Testis (tissue), 3 donors: Measurements from ENCODE around the gene P2RX3. TPM values are rescaled to one million over a fixed set of nuclear protein-coding genes. Genes with fewer than 3 reads are reported as not detected.
A peak's percentile ranks its signal among the peaks of the same experiment; 100 is the strongest.

Experiments used
- DNase-seq: peaks from one replicate; pipeline ENCODE4 v3.0.0-alpha.2; 2019
- H3K27ac ChIP-seq, 2 donors: fragments of 200-600 bp; sonication (generic); one replicate each; pipeline ENCODE4 v1.5.1; 2019
- H3K27me3 ChIP-seq: fragments of 200-600 bp; sonication (generic); one replicate; pipeline ENCODE4 v1.5.1; 2019
- H3K36me3 ChIP-seq: fragments of 200-600 bp; sonication (generic); one replicate; pipeline ENCODE4 v1.5.1; 2017; ENCODE audit warnings: low read depth; ENCODE audit errors: missing control alignments
- H3K4me1 ChIP-seq: fragments of 200-600 bp; sonication (generic); one replicate; pipeline ENCODE4 v1.5.1; 2019
- H3K4me3 ChIP-seq, 2 donors: fragments of 200-600 bp; sonication (generic); one replicate each; pipeline ENCODE4 v1.5.1; 2017 to 2019
- H3K9me3 ChIP-seq: fragments of 200-600 bp; sonication (generic); one replicate; pipeline ENCODE4 v1.5.1; 2017
- POLR2A ChIP-seq: fragments of 450-650 bp; IDR thresholded peaks from one replicate; pipeline ENCODE4 v1.6.1; 2017; ENCODE audit warnings: antibody characterized with exemption, mild to moderate bottlenecking, moderate library complexity
- WGBS, 2 donors: methylation state at CpG; one replicate each; pipeline ENCODE4 v1.1.5; 2018; 5-methylcytosine and 5-hydroxymethylcytosine counted together
- intact Hi-C: fragments of 100-400 bp; cut with DNase I; formaldehyde crosslinking; loops from one replicate; pipeline ENCODE4 v1.15.1; 2023; ENCODE audit warnings: low total_unique reads
- polyA plus RNA-seq: library from polyadenylated mRNA; stranded (reverse); fragments of 350-450 nt; fragmentation: Illumina TruSeq; extraction: RNeasy Lipid Tissue Mini Kit (QIAGEN cat#74804); gene quantifications from one replicate; pipeline ENCODE4 v1.2.3, GENCODE V29; 2014; ENCODE audit warnings: low read depth, low replicate concordance; ENCODE audit not compliant: insufficient read depth
- total RNA-seq, 2 donors: library from RNA; depleted of rRNA; stranded (reverse); fragments of >200 nt; gene quantifications; one replicate each; pipeline ENCODE4 v1.2.3, GENCODE V29; 2016
- TF ChIP-seq, protein P1 (sequence below), 3 experiments: fragments of 450-650 bp in 2 of 3; fragments of 200-600 bp in 1 of 3; sonication (generic) in 1 of 3; IDR thresholded peaks; one replicate each; pipeline ENCODE4 v1.5.1; 2016 to 2019; ENCODE audit warnings: antibody characterized with exemption in 3 of 3, mild to moderate bottlenecking in 2 of 3, moderate library complexity in 1 of 3

Gene P2RX3
- total and polyA plus RNA-seq, 3 donors from 2014 or later = 2.5 to 8.5 (median 3.3) TPM

DNA sequence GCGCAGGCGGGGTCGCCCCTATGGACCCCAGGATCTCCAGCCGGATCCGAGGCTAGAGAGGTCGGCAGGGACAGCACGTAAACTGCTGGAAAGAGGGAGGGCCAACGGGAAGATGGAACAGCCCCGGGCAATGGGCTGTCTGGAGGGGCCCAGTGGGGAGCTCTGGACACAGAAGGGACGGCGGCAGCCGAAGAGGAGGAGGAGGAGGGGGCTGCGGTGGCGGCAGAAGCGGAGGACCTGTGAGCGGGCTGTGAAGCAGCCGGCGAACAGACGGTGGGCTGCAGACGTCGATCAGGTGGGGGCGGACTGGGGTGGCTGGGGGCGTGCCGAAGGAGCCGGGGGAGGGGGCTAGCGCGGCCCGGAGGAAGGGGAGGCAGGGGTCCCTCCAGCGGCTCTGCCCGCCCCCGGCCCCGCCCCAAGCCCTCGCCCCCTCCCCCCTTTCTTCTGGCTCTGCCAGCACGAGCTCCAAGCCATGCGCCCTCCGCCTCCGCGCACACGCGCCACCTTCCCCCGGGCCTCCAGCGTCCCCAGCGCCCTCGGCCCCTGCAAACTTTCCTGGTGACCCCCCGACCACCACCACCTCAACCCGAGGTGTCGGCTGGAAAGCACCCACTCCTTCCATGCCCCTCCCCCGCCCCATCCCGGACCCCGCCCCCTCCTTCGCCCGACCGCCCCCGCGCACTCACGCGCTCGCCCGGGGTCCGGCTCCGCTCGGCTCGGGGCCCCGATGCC, 13.8 kb upstream of the P2RX3 start:
- H3K27me3 ChIP-seq = no peaks in the 10 kb centered on the region
- TF ChIP-seq, protein P1, sequence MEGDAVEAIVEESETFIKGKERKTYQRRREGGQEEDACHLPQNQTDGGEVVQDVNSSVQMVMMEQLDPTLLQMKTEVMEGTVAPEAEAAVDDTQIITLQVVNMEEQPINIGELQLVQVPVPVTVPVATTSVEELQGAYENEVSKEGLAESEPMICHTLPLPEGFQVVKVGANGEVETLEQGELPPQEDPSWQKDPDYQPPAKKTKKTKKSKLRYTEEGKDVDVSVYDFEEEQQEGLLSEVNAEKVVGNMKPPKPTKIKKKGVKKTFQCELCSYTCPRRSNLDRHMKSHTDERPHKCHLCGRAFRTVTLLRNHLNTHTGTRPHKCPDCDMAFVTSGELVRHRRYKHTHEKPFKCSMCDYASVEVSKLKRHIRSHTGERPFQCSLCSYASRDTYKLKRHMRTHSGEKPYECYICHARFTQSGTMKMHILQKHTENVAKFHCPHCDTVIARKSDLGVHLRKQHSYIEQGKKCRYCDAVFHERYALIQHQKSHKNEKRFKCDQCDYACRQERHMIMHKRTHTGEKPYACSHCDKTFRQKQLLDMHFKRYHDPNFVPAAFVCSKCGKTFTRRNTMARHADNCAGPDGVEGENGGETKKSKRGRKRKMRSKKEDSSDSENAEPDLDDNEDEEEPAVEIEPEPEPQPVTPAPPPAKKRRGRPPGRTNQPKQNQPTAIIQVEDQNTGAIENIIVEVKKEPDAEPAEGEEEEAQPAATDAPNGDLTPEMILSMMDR (IDR thresholded peaks at IDR 0.05) = no peak
- no peak for TF ChIP-seq POLR2A
- DNase-seq = peak; percentile 43
- no peaks in the 10 kb centered on the region for H3K36me3 ChIP-seq
- peak overlapping the region; percentile 88 to 90 for H3K4me3 ChIP-seq
- H3K27ac ChIP-seq = peak overlapping the region; percentile 84 to 98
- H3K4me1 ChIP-seq = peaks cover 40% of the 10 kb centered on the region
- no peaks in the 10 kb centered on the region for H3K9me3 ChIP-seq
- WGBS, 2 donors = 2% methylated on average over 15 to 46 of the region's 64 CpGs
- intact Hi-C loops = no loop called here

DNA sequence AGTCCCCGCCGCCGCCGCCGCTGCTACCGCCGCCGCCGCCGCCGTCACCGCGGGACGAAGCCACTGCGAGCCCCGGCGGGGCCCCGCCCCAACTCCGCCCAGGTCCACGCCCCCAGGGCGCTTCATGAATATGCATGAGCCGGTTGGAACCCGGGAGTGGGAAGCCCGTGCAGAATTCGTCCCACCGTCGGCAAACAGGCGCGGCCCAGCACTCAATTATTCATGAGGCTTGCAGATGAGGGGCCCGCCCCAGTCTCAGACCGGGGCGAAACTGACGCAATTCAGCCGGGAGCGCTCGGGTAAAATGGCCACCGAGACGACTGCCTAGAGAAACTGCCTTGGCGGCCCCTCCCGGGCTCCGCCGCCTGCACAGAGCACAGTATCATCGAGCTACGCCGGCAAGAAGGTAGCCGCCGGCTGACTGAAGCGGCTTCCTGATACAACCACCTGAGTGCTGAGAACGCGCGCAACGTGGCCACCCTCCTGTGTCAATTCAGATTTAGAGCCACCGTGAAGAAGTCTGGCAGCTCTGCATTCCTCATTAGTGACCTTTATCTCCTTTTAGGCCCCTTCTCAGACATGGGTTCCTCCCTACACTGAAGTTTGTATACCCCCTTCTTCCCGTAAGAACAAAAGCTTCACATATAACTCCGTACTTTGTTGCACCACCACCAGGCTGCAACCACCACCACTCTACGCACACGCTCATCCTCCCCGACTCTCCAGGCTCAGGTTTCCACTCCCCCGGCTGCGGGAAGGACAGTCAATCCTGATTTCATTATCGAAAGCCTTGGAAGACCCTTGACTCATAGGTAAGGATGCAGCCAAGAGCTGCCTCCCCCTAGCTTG, 13.0 kb upstream of the P2RX3 start, which contains the start of gene TNKS1BP1:
TSS of gene TNKS1BP1 (minus strand) at position 67 of the 849 bp plus-strand sequence. CDS start 3,067 bp downstream, outside the sequence.
- intact Hi-C loops = no loop called here
- H3K4me1 ChIP-seq = peaks cover 39% of the 10 kb centered on the region
- TF ChIP-seq, protein P1 (IDR thresholded peaks at IDR 0.05) = peak in 1 of 3 experiments; percentile 3
- peak; percentile 11 for TF ChIP-seq POLR2A
- peak; percentile 98 for DNase-seq
- 0 to 2% methylated on average over 24 to 33 of the region's 61 CpGs for WGBS, 2 donors
- peak within 1 kb of the TSS; percentile 84 to 98 for H3K27ac ChIP-seq
- no peaks in the 10 kb centered on the region for H3K9me3 ChIP-seq
- peak within 1 kb of the TSS; percentile 88 to 90 for H3K4me3 ChIP-seq
- no peaks in the 10 kb centered on the region for H3K36me3 ChIP-seq
- H3K27me3 ChIP-seq = no peaks in the 10 kb centered on the region

DNA sequence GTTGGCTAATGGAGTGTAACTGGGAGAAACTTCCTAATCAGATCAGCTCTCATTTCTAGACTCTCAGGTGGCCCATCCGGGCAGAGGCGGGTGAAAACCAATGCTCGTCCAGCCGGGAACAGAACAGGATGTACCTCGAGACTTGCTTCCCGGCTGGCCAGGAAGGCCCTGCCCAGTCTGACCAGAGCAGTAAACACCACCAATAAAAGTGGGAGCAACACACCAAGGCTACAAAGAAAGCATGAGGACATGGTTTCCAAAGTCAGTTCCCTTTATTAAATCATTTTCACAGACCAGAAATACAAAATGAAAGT, 12.5 kb upstream of the P2RX3 start:
- 0 to 1% methylated on average over 6 of the region's 6 CpGs for WGBS, 2 donors
- H3K27me3 ChIP-seq = no peaks in the 10 kb centered on the region
- H3K36me3 ChIP-seq = no peaks in the 10 kb centered on the region
- DNase-seq = peak; percentile 70
- H3K9me3 ChIP-seq = no peaks in the 10 kb centered on the region
- H3K4me3 ChIP-seq = peak overlapping the region; percentile 88 to 90
- intact Hi-C loops = no loop called here
- H3K27ac ChIP-seq = peak overlapping the region; percentile 73 to 98
- H3K4me1 ChIP-seq = peaks cover 33% of the 10 kb centered on the region
- TF ChIP-seq POLR2A = no peak

DNA sequence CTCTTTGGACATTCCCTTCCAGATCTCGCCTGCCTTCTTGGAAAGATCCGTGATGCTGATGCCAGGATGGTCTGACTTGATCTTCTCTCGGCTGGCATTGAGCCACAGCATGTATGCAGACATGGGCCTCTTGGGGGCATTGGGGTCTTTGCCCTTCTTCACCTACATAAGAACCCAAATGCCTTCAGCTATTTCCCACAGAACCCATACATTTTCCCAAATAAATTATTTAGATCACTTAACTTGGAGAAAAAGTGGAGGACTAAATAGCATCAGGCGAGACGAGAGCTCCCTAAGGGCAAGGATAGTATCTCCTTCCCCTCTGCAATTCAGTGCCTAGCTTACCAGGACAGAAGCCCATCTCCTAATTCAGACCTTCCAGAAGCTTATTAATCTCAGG, 10.4 kb upstream of the P2RX3 start:
- H3K27ac ChIP-seq = no peak overlapping the region
- H3K9me3 ChIP-seq = no peaks in the 10 kb centered on the region
- no peaks in the 10 kb centered on the region for H3K27me3 ChIP-seq
- H3K4me3 ChIP-seq = no peak overlapping the region
- no peaks in the 10 kb centered on the region for H3K36me3 ChIP-seq
- DNase-seq = no peak
- TF ChIP-seq, protein P1 (IDR thresholded peaks at IDR 0.05) = no peak
- no peak for TF ChIP-seq POLR2A
- peaks cover 20% of the 10 kb centered on the region for H3K4me1 ChIP-seq
- WGBS, 2 donors = 97 to 98% methylated on average over 4 to 5 of the region's 5 CpGs
- intact Hi-C loops = no loop called here

DNA sequence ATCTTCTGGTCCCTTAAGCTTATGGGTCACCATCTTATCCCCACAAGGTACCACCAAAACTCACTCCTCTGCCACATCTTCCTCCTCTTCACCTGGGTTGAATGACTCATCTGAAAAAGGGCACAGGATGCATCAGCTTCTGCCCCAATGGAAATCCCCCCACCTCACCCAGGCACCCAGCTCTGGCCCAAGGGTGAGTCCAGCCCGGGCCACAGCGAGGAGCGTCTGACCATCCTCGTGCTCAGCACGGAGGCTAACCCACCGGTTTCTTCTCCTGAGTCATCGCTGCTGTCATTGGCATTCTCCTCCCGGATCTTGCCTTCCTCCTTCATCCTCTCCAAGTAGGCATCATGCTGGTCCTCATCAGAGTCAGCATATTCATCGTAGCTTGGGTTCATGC, 8.1 kb upstream of the P2RX3 start:
- 87 to 95% methylated on average over 9 of the region's 9 CpGs for WGBS, 2 donors
- DNase-seq = no peak
- no peaks in the 10 kb centered on the region for H3K27me3 ChIP-seq
- no peak overlapping the region for H3K4me3 ChIP-seq
- no peaks in the 10 kb centered on the region for H3K36me3 ChIP-seq
- H3K9me3 ChIP-seq = no peaks in the 10 kb centered on the region
- H3K27ac ChIP-seq = no peak overlapping the region
- no peak for TF ChIP-seq POLR2A
- TF ChIP-seq, protein P1 (IDR thresholded peaks at IDR 0.05) = no peak
- H3K4me1 ChIP-seq = peaks cover 19% of the 10 kb centered on the region
- intact Hi-C loops = no loop called here
